CD4-positive, alpha-beta T cell treated with Interleukin-4 for 1 hour (primary cell): ENCODE data around the gene MAP7D3.
"Not testable (repeated sequence)": the region's sequence is repeated elsewhere in the genome, so short reads cannot be mapped to it uniquely, and the experiment has no call there.

Experiments
- DNase-seq, 2 donors: peaks; one replicate each; pipeline ENCODE4 v3.0.0-alpha.2; 2020 to 2022

The MAP7D3 gene

GRCh38 chrX:136176399-136176825 lies 74.8 kb downstream of the MAP7D3 start:
- no peak for DNase-seq

- no peak for DNase-seq
Measured at GRCh38 chrX:136171420-136171819, 79.8 kb downstream of the MAP7D3 start.

GRCh38 chrX:136170139-136170800 lies 80.9 kb downstream of the MAP7D3 start:
- DNase-seq: no peak

- DNase-seq: no peak
Measured at GRCh38 chrX:136168929-136169735, 82.1 kb downstream of the MAP7D3 start.

GRCh38 chrX:136167989-136168388 lies 83.2 kb downstream of the MAP7D3 start:
- not testable (repeated sequence) for DNase-seq

GRCh38 chrX:136166221-136166855 lies 84.9 kb downstream of the MAP7D3 start:
- no peak for DNase-seq

GRCh38 chrX:136165406-136165805 lies 85.8 kb downstream of the MAP7D3 start:
- no peak for DNase-seq

GRCh38 chrX:136163689-136164088 lies 87.5 kb downstream of the MAP7D3 start:
- no peak for DNase-seq
